Trophoblast cell (in vitro differentiated cells and primary cell): ENCODE results near the gene CDH6.

Experiments used
- DNase-seq, 2 donors: peaks; one replicate each; pipeline ENCODE4 v3.0.0-alpha.2; 2016
- H2AFZ ChIP-seq: 2 replicates; pipeline ENCODE4 v1.6.1; 2013; ENCODE audit warnings: low read length, moderate library complexity, mild to moderate bottlenecking; ENCODE audit not compliant: insufficient read depth, poor library complexity
- H2AK5ac ChIP-seq: 2 replicates; pipeline ENCODE4 v1.6.1; 2013; ENCODE audit warnings: mild to moderate bottlenecking, low read length
- H2BK120ac ChIP-seq: 2 replicates; pipeline ENCODE4 v1.6.1; 2013; ENCODE audit warnings: low read length, mild to moderate bottlenecking, moderate library complexity; ENCODE audit not compliant: insufficient read depth, poor library complexity
- H2BK12ac ChIP-seq: 2 replicates; pipeline ENCODE4 v1.6.1; 2013; ENCODE audit warnings: mild to moderate bottlenecking, low read length, moderate library complexity
- H2BK5ac ChIP-seq: 2 replicates; pipeline ENCODE4 v1.6.1; 2013; ENCODE audit warnings: low read length, low read depth, moderate library complexity, mild to moderate bottlenecking; ENCODE audit not compliant: poor library complexity
- H3K14ac ChIP-seq: 2 replicates; pipeline ENCODE4 v1.6.1; 2013; ENCODE audit warnings: mild to moderate bottlenecking, low read length
- H3K18ac ChIP-seq: 2 replicates; pipeline ENCODE4 v1.6.1; 2013; ENCODE audit warnings: mild to moderate bottlenecking, low read length
- H3K23ac ChIP-seq: 2 replicates; pipeline ENCODE4 v1.6.1; 2013; ENCODE audit warnings: low read length
- H3K27ac ChIP-seq: 2 replicates; pipeline ENCODE4 v1.5.1; 2013; ENCODE audit warnings: low read depth, mild to moderate bottlenecking, inconsistent platforms, low read length, moderate library complexity
- H3K27me3 ChIP-seq: 2 replicates; pipeline ENCODE4 v1.6.1; 2013; ENCODE audit warnings: inconsistent platforms, mild to moderate bottlenecking, low read length, moderate library complexity; ENCODE audit not compliant: insufficient read depth
- H3K36me3 ChIP-seq, 2 experiments: 1 replicate in 1 of 2; 2 replicates in 1 of 2; pipeline ENCODE4 v1.6.1; 2013; ENCODE audit warnings: low read length in 2 of 2, mild to moderate bottlenecking in 2 of 2, moderate library complexity in 1 of 2; ENCODE audit not compliant: insufficient read depth in 2 of 2, control insufficient read depth in 1 of 2
- H3K4ac ChIP-seq: 2 replicates; pipeline ENCODE4 v1.6.1; 2013; ENCODE audit warnings: low read depth, mild to moderate bottlenecking, low read length, moderate library complexity
- H3K4me1 ChIP-seq, 2 experiments: 1 replicate in 1 of 2; 2 replicates in 1 of 2; pipeline ENCODE4 v1.6.1; 2013; ENCODE audit warnings: low read length in 2 of 2, mild to moderate bottlenecking in 2 of 2, moderate library complexity in 1 of 2; ENCODE audit not compliant: insufficient read depth in 2 of 2, control insufficient read depth in 1 of 2
- H3K4me2 ChIP-seq: 2 replicates; pipeline ENCODE4 v1.6.1; 2013; ENCODE audit warnings: inconsistent platforms, mild to moderate bottlenecking, low read length, moderate library complexity
- H3K4me3 ChIP-seq: 2 replicates; pipeline ENCODE4 v1.5.1; 2013; ENCODE audit warnings: mild to moderate bottlenecking, low read depth, low read length, inconsistent platforms
- H3K79me1 ChIP-seq: one replicate; pipeline ENCODE4 v1.6.1; 2013; ENCODE audit warnings: low read length
- H3K79me2 ChIP-seq: 2 replicates; pipeline ENCODE4 v1.6.1; 2013; ENCODE audit warnings: low read length, mild to moderate bottlenecking; ENCODE audit not compliant: control insufficient read depth, insufficient read depth, poor library complexity
- H3K9ac ChIP-seq: 2 replicates; pipeline ENCODE4 v1.6.1; 2013; ENCODE audit warnings: mild to moderate bottlenecking, low read length
- H3K9me3 ChIP-seq: 2 replicates; pipeline ENCODE4 v1.6.1; 2013; ENCODE audit warnings: low read depth, mild to moderate bottlenecking, control low read depth, inconsistent platforms, low read length; ENCODE audit not compliant: insufficient read depth
- H4K12ac ChIP-seq: 2 replicates; pipeline ENCODE4 v1.6.1; 2013; ENCODE audit warnings: low read depth, mild to moderate bottlenecking, low read length, moderate library complexity
- H4K8ac ChIP-seq: 2 replicates; pipeline ENCODE4 v1.6.1; 2013; ENCODE audit warnings: low read depth, mild to moderate bottlenecking, low read length, moderate library complexity
- H4K91ac ChIP-seq: one replicate; pipeline ENCODE4 v1.6.1; 2013; ENCODE audit warnings: low read depth, mild to moderate bottlenecking, low read length, moderate library complexity
- WGBS: extraction: QIAGEN DNeasy Blood & Tissue Kit; methylation state at CpG from one replicate; pipeline ENCODE4 v1.1.7; 2013; ENCODE audit warnings: missing lambda C conversion rate; ENCODE audit not compliant: insufficient read length, insufficient coverage; ENCODE audit errors: extremely low coverage; 5-methylcytosine and 5-hydroxymethylcytosine counted together

Gene CDH6

GRCh38 chr5:31181376-31181987 is 12.0 kb upstream of the CDH6 start:
- Histone ChIP-seq H4K91ac (no peak overlapping the region), H3K4me3 (no peak overlapping the region), H4K8ac (no peak overlapping the region), H3K9me3 (no peaks in the 10 kb centered on the region), H3K27ac (no peak overlapping the region), H3K14ac (no peak overlapping the region), H3K36me3 (no peaks in the 10 kb centered on the region), H2BK5ac (no peak overlapping the region), H3K4me2 (no peak overlapping the region), H2BK120ac (no peak overlapping the region), H3K9ac (no peak overlapping the region), H2BK12ac (no peak overlapping the region), H3K4me1 (no peaks in the 10 kb centered on the region), H3K79me2 (no peaks in the 10 kb centered on the region), H3K4ac (no peak overlapping the region), H2AFZ (no peak overlapping the region), H3K79me1 (no peaks in the 10 kb centered on the region), H4K12ac (no peak overlapping the region), H3K27me3 (no peaks in the 10 kb centered on the region), H3K18ac (no peak overlapping the region), H3K23ac (peak overlapping the region; percentile 6), H2AK5ac (no peak overlapping the region)
- DNase-seq: peak in 1 of 2 donors; percentile 59
- WGBS: no CpG with 5 or more reads among the region's 8 CpGs

GRCh38 chr5:31182136-31182535 is 11.3 kb upstream of the CDH6 start:
- H3K4ac ChIP-seq: no peak overlapping the region
- H3K18ac ChIP-seq: no peak overlapping the region
- no peak overlapping the region for H3K27ac ChIP-seq
- no peak overlapping the region for H3K14ac ChIP-seq
- no peak overlapping the region for H4K91ac ChIP-seq
- no peak for DNase-seq
- no peaks in the 10 kb centered on the region for H3K27me3 ChIP-seq
- H3K4me1 ChIP-seq: no peaks in the 10 kb centered on the region
- H3K4me2 ChIP-seq: no peak overlapping the region
- no peak overlapping the region for H2AFZ ChIP-seq
- H3K9ac ChIP-seq: no peak overlapping the region
- H2BK12ac ChIP-seq: no peak overlapping the region
- H3K9me3 ChIP-seq: no peaks in the 10 kb centered on the region
- no peaks in the 10 kb centered on the region for H3K79me2 ChIP-seq
- no peak overlapping the region for H2AK5ac ChIP-seq
- no peak overlapping the region for H4K8ac ChIP-seq
- H3K79me1 ChIP-seq: no peaks in the 10 kb centered on the region
- H2BK5ac ChIP-seq: no peak overlapping the region
- no peak overlapping the region for H3K4me3 ChIP-seq
- H2BK120ac ChIP-seq: no peak overlapping the region
- no peaks in the 10 kb centered on the region for H3K36me3 ChIP-seq
- no peak overlapping the region for H3K23ac ChIP-seq
- H4K12ac ChIP-seq: no peak overlapping the region
- WGBS: no CpG with 5 or more reads among the region's 6 CpGs

- no CpG with 5 or more reads among the region's 7 CpGs for WGBS
- H2BK120ac ChIP-seq: no peak overlapping the region
- no peak overlapping the region for H4K91ac ChIP-seq
Measured at GRCh38 chr5:31185951-31186350, 7.5 kb upstream of the CDH6 start.

GRCh38 chr5:31186672-31187267 is 6.7 kb upstream of the CDH6 start:
- Histone ChIP-seq H3K4me1 (no peaks in the 10 kb centered on the region), H3K27me3 (no peaks in the 10 kb centered on the region), H4K91ac (no peak overlapping the region), H3K4ac (no peak overlapping the region), H3K4me3 (no peak overlapping the region), H3K27ac (no peak overlapping the region), H2BK120ac (no peak overlapping the region), H2AK5ac (no peak overlapping the region), H4K8ac (no peak overlapping the region), H3K36me3 (no peaks in the 10 kb centered on the region), H3K79me1 (no peaks in the 10 kb centered on the region), H3K18ac (no peak overlapping the region), H3K9me3 (no peaks in the 10 kb centered on the region), H3K4me2 (no peak overlapping the region), H3K9ac (no peak overlapping the region), H3K23ac (no peak overlapping the region), H2BK5ac (no peak overlapping the region), H2BK12ac (no peak overlapping the region), H4K12ac (no peak overlapping the region), H2AFZ (no peak overlapping the region), H3K79me2 (no peaks in the 10 kb centered on the region), H3K14ac (no peak overlapping the region)
- WGBS: no CpG with 5 or more reads among the region's 5 CpGs
- peak in 1 of 2 donors; percentile 68 for DNase-seq

More at GRCh38 chr5:31185951-31186350, 7.5 kb upstream of the CDH6 start:
- Histone ChIP-seq H3K14ac (no peak overlapping the region), H4K8ac (no peak overlapping the region), H3K36me3 (no peaks in the 10 kb centered on the region), H3K27ac (no peak overlapping the region), H3K79me2 (no peaks in the 10 kb centered on the region), H2AK5ac (no peak overlapping the region), H2BK5ac (no peak overlapping the region), H3K4ac (no peak overlapping the region), H2AFZ (no peak overlapping the region), H3K9ac (no peak overlapping the region), H3K9me3 (no peaks in the 10 kb centered on the region), H3K4me3 (no peak overlapping the region), H3K4me2 (no peak overlapping the region), H3K27me3 (no peaks in the 10 kb centered on the region), H3K79me1 (no peaks in the 10 kb centered on the region), H4K12ac (no peak overlapping the region), H3K18ac (no peak overlapping the region), H3K23ac (no peak overlapping the region), H2BK12ac (no peak overlapping the region), H3K4me1 (no peaks in the 10 kb centered on the region)
- no peak for DNase-seq
